K562 treated with DMSO at 1 percent for 12 hours (cell line): ENCODE results near the gene WFDC12. TPM values are rescaled to one million over a fixed set of nuclear protein-coding genes. Genes with fewer than 3 reads are reported as not detected.

ENCODE experiments used
- total RNA-seq: library from RNA; unstranded; fragments of 300-600 nt; gene quantifications from 2 replicates; pipeline ENCODE4 v1.2.3, GENCODE V29; 2022; ENCODE audit not compliant: insufficient read depth

The WFDC12 gene, protein sequence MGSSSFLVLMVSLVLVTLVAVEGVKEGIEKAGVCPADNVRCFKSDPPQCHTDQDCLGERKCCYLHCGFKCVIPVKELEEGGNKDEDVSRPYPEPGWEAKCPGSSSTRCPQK
- total RNA-seq: not detected in 2 replicates

DNA sequence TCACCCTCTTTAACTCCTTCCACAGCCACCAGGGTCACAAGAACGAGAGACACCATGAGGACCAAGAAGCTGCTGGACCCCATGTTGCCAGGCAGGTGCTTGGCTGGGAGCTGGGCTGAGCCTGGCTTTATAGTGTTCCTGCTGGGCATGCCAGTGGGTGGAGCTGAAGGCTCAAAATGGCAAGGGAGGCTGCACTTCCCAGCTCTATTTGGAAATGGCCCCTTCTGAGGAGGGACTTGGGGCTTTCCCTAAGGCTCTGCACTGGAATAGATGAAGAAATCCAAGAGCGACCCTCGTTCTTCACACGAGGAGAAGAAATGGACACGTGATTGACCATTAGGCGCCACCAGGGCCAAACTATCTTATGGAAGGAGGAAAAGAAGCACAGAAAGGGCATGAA lies at the start of gene WFDC12:
Gene WFDC12, minus strand, starts transcription at position 101 of the 400 bp plus-strand sequence. Its CDS starts 18 bp downstream, at position 83.

DNA sequence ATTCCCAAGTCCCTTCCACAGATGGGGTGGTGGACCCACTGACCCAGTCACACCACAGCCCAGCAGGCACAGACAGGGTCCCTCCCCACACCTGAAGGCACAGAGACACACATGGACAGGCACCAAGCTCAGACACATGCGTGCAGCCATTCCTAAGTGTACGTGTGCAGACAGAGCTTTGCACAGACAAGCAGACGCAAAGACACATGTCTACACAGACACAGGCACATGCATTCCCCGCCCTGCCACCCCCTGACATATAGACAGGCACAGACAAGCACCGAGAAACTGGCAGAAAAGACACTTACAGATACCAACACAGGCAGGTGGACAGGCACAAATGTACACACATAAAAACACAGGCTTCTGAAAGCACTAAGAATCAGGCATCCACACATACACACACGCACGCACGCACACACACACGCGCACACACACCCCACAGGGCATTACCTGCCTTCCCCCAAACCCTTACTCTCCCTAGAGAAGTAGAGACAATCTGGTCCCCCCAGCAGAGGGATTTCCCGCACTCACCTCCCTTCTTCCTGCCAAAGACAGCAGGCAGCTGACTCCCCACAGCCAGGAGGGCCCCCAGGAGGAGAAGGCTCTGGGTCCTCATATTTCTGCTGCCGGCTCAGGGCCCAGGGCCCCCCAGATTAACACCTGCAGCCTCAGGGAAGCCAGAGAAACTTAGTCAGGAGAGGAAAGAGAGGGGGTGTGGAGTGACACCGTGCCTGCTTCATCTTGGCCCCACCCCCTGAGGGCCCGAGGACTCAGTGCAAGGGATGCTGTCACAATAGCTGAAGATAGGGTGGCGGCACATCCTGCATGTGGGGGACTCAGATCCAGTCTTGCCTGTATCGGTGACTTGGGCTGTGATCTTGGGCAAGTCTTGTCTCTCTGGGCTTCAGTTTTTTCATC lies 9.5 kb downstream of the WFDC12 start, which contains the start of gene WFDC5:
Gene WFDC5, minus strand, starts transcription at position 710 of the 921 bp plus-strand sequence. Its CDS starts 91 bp downstream, at position 619.

DNA sequence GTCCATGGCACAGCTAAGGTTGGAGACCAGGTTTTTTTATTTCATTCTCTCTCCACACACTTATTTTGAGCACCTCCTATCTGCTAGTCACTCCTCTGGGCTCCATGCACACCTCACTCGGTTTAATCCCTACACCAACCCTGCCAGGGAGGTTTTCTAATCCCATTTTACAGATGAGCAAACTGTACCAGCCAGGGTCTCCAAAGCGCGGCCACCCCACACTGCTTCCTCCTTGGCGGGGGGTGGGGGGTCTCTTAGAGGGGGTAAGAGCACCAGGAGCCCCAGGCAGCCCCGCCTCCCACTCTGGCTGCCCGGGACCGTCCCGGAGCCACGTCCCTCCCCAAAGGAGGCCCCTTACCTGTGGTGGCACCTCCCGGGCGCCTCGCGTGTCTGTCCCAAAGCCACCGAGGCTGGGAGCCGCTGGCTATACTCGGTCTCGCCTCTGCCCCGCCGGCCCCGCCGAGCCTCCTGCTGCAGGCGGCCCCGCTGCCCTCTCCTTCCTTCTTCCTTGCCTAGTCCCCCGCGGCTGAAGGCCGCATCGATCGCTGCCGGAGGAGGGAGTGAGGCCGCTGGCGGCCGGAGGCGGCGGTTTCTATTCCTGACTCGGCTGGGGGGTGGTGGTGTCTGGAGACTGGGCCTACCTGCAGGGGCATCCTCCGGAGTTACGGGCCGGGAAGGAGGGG lies 23.6 kb downstream of the WFDC12 start, which contains the start of gene KCNS1:
Gene KCNS1, minus strand, starts transcription at position 565 of the 683 bp plus-strand sequence. CDS start 1,891 bp downstream, outside the sequence.

Other genes starting within 250 kb of the WFDC12 start
- gene YWHAB, start 238.8 kb downstream of the WFDC12 start, total RNA-seq: 76.6 and 119 TPM in 2 replicates
- gene PABPC1L, start 214.4 kb downstream of the WFDC12 start, total RNA-seq: 29.2 and 87.0 TPM in 2 replicates
- gene TOMM34, start 164.1 kb downstream of the WFDC12 start, total RNA-seq: 35.7 and 50.1 TPM in 2 replicates
- 6.6 and 25.0 TPM in 2 replicates for gene STK4, start 158.0 kb downstream of the WFDC12 start, total RNA-seq
- not detected in 2 replicates for gene KCNS1, start 23.3 kb downstream of the WFDC12 start, total RNA-seq
- gene WFDC5, start 9.3 kb downstream of the WFDC12 start, total RNA-seq: not detected in 2 replicates
- gene PI3, start 50.4 kb upstream of the WFDC12 start, total RNA-seq: not detected in 2 replicates
- gene SEMG1, start 82.6 kb upstream of the WFDC12 start, total RNA-seq: not detected in 2 replicates
- not detected in 2 replicates for gene SEMG2, start 96.9 kb upstream of the WFDC12 start, total RNA-seq
- not detected in 2 replicates for gene SLPI, start 130.1 kb upstream of the WFDC12 start, total RNA-seq
- not detected in 2 replicates for gene RBPJL, start 182.4 kb upstream of the WFDC12 start, total RNA-seq
- gene MATN4, start 183.8 kb upstream of the WFDC12 start, total RNA-seq: not detected in 2 replicates
- gene SDC4, start 224.0 kb upstream of the WFDC12 start, total RNA-seq: 10.0 and 15.6 TPM in 2 replicates
- gene SYS1, start 238.7 kb upstream of the WFDC12 start, total RNA-seq: 11.9 and 19.6 TPM in 2 replicates